Right cardiac atrium (tissue), 5 donors: ENCODE results near the gene PAQR9. TPM values are rescaled to one million over a fixed set of nuclear protein-coding genes. Genes with fewer than 3 reads are reported as not detected.

Source experiments
- ATAC-seq, 2 donors: fragments of 200-7000 bp; cut with Tn5 transposase; one replicate each; pipeline versions ENCODE4 v1.8.0 to v1.9.1; 2020; ENCODE audit warnings: moderate library complexity in 2 of 2, mild to moderate bottlenecking in 1 of 2
- DNase-seq, 3 donors: peaks; one replicate each; pipeline ENCODE4 v3.0.0-alpha.2; 2020
- H3K27ac ChIP-seq: one replicate; pipeline ENCODE4 v1.5.1; 2013; ENCODE audit warnings: mild to moderate bottlenecking, low read length, control low read depth, moderate library complexity
- H3K27me3 ChIP-seq: one replicate; pipeline ENCODE4 v1.6.1; 2013; ENCODE audit not compliant: control insufficient read depth, insufficient read depth
- H3K4me1 ChIP-seq: one replicate; pipeline ENCODE4 v1.6.1; 2013; ENCODE audit warnings: low read length; ENCODE audit not compliant: control insufficient read depth, insufficient read depth
- H3K4me3 ChIP-seq: one replicate; pipeline ENCODE4 v1.5.1; 2013; ENCODE audit warnings: low read length, control low read depth
- H3K9me3 ChIP-seq: one replicate; pipeline ENCODE4 v1.6.1; 2013; ENCODE audit warnings: low read length; ENCODE audit not compliant: control insufficient read depth
- WGBS: extraction: QIAGEN DNeasy Blood & Tissue Kit; methylation state at CpG from one replicate; pipeline ENCODE4 v1.1.7; 2013; 5-methylcytosine and 5-hydroxymethylcytosine counted together
- intact Hi-C, 4 donors: fragments of 100-400 bp; cut with DNase I; formaldehyde crosslinking; loops; one replicate each; pipeline versions ENCODE4 v1.11.0 to v1.14.0; 2022 to 2023
- polyA plus RNA-seq: library from polyadenylated mRNA; stranded (reverse); fragments of 200-250 nt; gene quantifications from one replicate; pipeline ENCODE4 v1.2.3, GENCODE V29; 2013
- total RNA-seq, 4 donors: library from RNA; stranded (reverse); fragmentation: NEBNext Ultra II Directional; extraction: Animal tissue kit (Norgen Biotek cat#: 25700); gene quantifications; one replicate each; pipeline ENCODE4 v1.2.1, GENCODE V29; 2021
- donor health status: healthy with polysubstance abuse.
- donor health status: DM: no; HTN: yes; CAD: no.
- donor health status: DM: no; HTN: no; CAD: no.
- donor health status: DM: no; HTN: yes; CAD: no; lungs with severe emphysema.
- donor health status: DM: yes; HTN: yes; CAD: no.

PAQR9 gene
- total and polyA plus RNA-seq, 5 donors, result 4.7 to 12.5 (median 8.6) TPM

DNA sequence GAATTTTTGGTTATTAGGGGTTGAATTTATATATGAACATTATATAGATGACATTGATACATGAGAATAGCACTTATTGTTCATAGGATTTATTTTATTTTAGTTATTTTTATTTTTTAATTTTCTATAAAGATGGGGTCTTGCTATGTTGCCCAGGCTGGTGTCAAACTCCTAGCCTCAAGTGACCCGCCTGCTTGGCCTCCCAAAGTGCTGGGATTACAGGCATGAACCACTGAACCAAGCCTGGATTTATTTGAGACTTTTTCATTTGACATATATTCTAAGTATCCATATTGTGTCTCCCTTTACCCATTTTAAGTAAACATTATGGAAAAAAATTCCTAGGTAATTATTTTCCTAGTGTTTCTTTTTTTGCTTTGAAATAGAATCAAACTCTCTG is 12.5 kb downstream of the PAQR9 start:
- no peak overlapping the region for H3K27ac ChIP-seq
- no peaks in the 10 kb centered on the region for H3K27me3 ChIP-seq
- ATAC-seq, result no peak
- DNase-seq, result no peak
- no peak overlapping the region for H3K4me3 ChIP-seq
- H3K4me1 ChIP-seq, result no peaks in the 10 kb centered on the region
- WGBS, result 94% methylated on average over 1 of the region's 1 CpG
- H3K9me3 ChIP-seq, result no peaks in the 10 kb centered on the region
- intact Hi-C loops, result no loop called here

DNA sequence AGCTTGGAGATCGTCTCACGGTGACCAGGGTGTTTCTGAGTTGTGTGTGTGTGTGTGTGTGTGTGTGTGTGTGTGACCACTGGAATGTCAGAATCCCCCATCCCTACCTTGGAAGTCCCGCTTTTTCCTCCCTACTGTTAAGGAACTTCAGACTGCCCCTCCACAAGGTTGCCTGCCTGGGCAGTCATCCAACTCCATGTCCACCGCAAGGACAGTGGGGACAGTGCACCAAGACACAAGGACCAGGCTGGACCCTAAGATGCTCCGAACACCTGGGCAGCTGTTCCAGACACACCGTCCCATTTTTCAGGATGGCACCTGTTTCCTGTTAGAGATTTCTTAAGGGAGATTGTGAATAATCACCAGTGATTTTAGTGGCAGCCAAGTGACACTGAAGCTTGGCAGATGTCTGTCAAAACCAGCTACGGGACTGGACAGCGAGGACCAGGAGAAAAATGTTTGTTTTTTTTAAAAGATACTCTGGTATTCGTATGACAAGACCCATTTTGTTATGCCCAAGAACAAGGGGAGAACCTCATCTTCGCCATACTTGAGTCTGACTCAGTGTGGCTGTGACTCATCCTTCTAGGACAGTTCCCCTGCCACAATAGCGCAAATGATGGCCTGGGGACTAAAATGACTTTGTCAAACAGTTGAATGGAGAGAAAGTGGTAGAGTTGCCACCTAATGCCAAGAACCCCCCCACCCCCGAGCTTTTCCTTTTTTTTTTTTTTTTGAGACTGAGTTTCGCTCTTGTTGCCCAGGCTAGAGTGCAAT is 15.5 kb downstream of the PAQR9 start:
- intact Hi-C loops, result no loop called here
- H3K4me1 ChIP-seq, result no peaks in the 10 kb centered on the region
- 66% methylated on average over 13 of the region's 13 CpGs for WGBS
- no peak overlapping the region for H3K27ac ChIP-seq
- H3K4me3 ChIP-seq, result no peak overlapping the region
- ATAC-seq (peak; percentile 45 to 50), DNase-seq (peak in 2 of 3 donors; percentile 33 to 53)
- no peaks in the 10 kb centered on the region for H3K27me3 ChIP-seq
- no peaks in the 10 kb centered on the region for H3K9me3 ChIP-seq

DNA sequence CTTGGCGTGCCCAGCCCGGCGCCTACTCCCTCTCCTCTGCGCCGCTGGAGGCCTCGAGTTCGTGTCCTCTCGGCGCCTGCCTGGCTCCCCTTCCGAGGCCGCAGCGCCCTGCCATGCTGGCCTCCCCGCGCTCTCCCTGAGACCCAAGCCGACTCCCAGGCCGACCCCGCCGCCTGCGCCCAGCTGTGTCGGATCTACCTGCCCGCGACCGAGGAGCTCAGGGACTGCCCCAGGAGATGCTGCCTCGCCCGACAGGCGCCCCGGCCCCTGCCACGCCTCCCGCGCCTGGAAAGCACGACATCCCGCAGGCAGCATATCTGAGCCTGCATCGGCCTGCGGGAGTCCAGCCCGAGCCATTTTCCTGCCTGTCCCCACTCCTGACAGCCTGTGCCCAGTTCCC is 16.1 kb downstream of the PAQR9 start:
- H3K9me3 ChIP-seq, result no peaks in the 10 kb centered on the region
- H3K4me1 ChIP-seq, result no peaks in the 10 kb centered on the region
- H3K27ac ChIP-seq, result no peak overlapping the region
- H3K4me3 ChIP-seq, result peak overlapping the region; percentile 21
- 11% methylated on average over 35 of the region's 35 CpGs for WGBS
- H3K27me3 ChIP-seq, result no peaks in the 10 kb centered on the region
- DNase-seq, result peak in 2 of 3 donors; percentile 42 to 51
- peak; percentile 47 to 51 for ATAC-seq
- intact Hi-C loops, result no loop called here

DNA sequence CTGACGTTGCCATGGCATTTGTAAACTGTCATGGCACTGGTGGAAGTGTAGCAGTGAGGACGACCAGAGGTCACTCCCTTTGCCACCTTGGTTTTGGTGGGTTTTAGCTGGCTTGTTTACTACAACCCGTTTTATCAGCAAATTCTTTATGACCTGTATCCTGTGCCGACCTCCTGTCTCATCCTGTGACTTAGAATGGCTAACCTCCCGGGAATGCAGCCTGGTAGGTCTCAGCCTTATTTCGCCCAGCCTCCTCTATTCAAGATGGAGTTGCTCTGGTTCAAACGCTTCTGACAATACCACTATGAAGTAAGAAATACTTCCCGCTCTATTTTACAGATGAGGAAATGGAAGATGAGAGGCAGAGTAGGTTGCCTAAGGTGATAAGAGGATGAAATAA is 16.6 kb downstream of the PAQR9 start:
- Histone ChIP-seq H3K27me3 (no peaks in the 10 kb centered on the region), H3K4me3 (no peak overlapping the region), H3K9me3 (no peaks in the 10 kb centered on the region), H3K27ac (no peak overlapping the region), H3K4me1 (no peaks in the 10 kb centered on the region)
- ATAC-seq (no peak), DNase-seq (no peak)
- 56% methylated on average over 8 of the region's 8 CpGs for WGBS
- intact Hi-C loops, result no loop called here

DNA sequence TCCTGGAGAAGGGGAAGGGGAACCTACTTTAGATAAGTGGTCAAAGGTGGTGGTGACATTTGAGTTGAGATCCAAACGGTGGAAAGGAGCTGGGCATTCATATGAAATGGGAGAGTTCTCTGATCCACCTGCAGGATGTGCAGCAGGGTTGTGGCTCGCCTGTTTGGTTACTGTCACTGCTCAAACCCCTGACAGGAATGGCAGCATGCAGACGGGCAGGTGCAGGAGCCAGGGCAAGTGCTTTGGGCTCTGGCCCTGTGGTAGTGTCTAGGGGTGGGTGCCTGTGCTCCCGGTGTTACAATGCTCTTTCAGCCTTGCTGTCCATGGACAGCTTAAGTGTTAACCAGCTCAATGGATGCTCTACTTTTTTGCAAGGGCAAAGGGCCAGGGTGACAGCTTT is 18.5 kb downstream of the PAQR9 start:
- DNase-seq, result peak in 1 of 3 donors; percentile 37
- H3K27me3 ChIP-seq, result no peaks in the 10 kb centered on the region
- H3K9me3 ChIP-seq, result no peaks in the 10 kb centered on the region
- no peak overlapping the region for H3K27ac ChIP-seq
- H3K4me3 ChIP-seq, result no peak overlapping the region
- H3K4me1 ChIP-seq, result no peaks in the 10 kb centered on the region
- intact Hi-C loops, result no loop called here
- ATAC-seq, result no peak
- 82% methylated on average over 4 of the region's 4 CpGs for WGBS

DNA sequence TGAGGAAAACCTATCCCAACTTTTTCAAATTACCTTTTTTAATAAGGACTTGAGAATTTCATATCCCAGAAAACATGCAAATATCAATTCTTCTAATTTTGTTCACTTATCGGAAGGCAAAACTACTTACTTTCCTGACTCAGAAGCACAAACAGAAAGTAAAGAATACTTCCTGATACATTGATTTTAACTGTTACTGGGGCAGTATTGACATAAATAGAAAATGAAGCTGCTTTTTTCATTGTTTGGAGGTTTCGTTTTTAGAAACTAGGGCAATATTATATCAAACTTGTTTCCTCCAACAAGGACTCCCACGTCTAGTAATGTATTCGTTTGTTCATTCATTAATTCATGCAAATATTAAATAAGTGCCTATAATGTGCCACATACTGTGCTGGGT is 19.1 kb downstream of the PAQR9 start:
- WGBS, result 67% methylated on average over 4 of the region's 4 CpGs

DNA sequence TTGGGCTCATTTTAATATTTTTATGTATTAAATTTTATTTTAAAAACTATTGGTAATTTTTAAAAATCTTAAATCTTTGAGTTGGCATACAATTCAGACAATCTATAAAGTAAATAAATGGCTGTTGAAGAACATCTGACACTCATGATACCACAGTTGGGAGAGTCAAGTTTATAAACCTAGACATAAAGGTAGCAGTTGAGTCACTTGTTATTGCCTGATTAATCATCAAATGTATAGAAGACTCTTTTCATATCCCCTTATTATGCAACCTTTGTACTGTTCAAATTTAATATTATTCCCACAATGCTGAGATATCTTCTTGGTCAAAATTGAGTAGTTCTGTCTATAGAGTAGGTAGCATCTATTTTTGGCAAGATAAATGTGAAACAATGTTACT is 19.6 kb downstream of the PAQR9 start:
- no peaks in the 10 kb centered on the region for H3K4me1 ChIP-seq
- ATAC-seq, result no peak
- intact Hi-C loops, result no loop called here
- no peak overlapping the region for H3K27ac ChIP-seq
- no peaks in the 10 kb centered on the region for H3K27me3 ChIP-seq
- no peaks in the 10 kb centered on the region for H3K9me3 ChIP-seq
- no peak for DNase-seq
- H3K4me3 ChIP-seq, result no peak overlapping the region

More for the DNA sequence above, 19.1 kb downstream of the PAQR9 start:
- ATAC-seq, result no peak
- H3K4me1 ChIP-seq, result no peaks in the 10 kb centered on the region
- H3K4me3 ChIP-seq, result no peak overlapping the region
- no peak overlapping the region for H3K27ac ChIP-seq
- no peaks in the 10 kb centered on the region for H3K27me3 ChIP-seq
- DNase-seq, result no peak
- intact Hi-C loops, result no loop called here
- H3K9me3 ChIP-seq, result no peaks in the 10 kb centered on the region

DNA sequence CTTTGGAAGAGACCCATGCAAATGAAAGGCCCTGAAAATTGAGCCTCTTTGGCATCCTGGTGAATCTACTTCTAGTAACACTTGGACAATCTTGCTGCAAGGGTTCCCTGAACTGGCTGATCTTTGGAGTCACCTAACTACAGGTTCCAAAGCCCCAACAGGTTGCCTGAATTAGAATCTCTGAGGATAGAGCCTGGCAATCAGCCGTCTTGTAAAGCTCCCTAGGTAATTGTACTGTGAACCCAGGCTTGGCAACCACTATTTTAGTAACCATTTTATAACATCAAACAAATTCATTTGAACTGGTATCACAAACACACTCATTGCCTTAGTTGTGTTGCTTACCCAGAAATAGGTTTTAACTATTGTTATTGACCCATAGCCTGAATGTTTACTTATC is 20.1 kb downstream of the PAQR9 start:
- no peak for ATAC-seq
- DNase-seq, result no peak
- no peaks in the 10 kb centered on the region for H3K4me1 ChIP-seq
- intact Hi-C loops, result no loop called here
- no peaks in the 10 kb centered on the region for H3K27me3 ChIP-seq
- H3K9me3 ChIP-seq, result no peaks in the 10 kb centered on the region
- H3K4me3 ChIP-seq, result no peak overlapping the region
- WGBS, result 89% methylated on average over 1 of the region's 1 CpG
- no peak overlapping the region for H3K27ac ChIP-seq

DNA sequence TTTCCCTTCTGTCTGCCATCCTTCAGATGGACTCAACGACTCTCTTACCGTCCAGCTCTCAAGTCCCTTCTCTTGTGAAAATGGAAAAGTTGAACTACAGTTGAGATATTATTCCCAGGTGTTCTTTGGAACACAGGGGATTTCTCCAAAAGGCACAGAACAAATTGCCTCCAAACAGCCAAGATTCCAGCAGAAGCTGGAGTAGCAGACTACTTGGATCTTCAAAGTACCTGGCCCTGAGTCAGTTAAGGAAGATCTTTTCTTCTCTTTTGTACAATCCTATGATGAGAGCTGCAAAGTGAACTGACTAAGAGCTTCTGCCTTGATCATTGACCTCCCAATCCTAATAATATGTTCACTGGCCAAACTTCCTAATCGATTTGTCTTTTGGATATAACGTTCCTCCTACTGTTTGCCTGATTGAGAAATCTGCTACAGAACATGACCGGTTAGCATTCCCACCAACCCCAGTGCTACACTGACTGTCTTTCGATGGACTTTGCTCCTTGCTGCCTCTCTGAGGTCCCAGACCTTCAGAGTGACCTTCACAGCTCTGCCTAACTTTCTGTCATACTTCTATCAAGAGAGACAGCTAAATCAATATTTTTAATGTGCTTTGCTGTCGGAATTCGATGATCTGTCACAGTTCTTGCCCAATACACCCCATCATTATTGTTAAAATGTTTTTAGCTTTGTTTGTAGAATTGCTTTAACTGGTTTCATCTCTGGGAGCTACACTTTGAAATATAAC is 21.9 kb downstream of the PAQR9 start:
- Histone ChIP-seq H3K27me3 (no peaks in the 10 kb centered on the region), H3K27ac (no peak overlapping the region), H3K9me3 (no peaks in the 10 kb centered on the region), H3K4me3 (no peak overlapping the region), H3K4me1 (no peaks in the 10 kb centered on the region)
- WGBS, result 86% methylated on average over 8 of the region's 8 CpGs
- no peak for DNase-seq
- intact Hi-C loops, result no loop called here
- no peak for ATAC-seq

DNA sequence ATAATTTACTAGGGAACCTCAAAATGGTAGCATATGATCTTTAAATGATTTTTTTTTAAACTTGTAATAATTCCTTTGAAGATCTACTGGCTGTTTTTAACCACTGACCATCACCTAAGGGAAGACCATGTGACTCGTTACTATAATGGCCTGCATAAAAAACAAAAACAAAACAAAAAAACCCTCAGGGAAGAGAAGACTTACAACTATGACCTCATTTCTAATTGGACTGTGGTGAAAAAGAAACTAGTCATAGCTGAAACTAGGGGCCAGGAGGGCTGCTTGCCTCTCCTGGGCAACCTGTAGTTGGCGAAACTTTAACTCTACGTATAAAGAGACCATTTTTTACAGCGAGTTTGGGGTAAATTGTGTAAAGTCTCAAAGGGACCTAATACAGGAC is 23.0 kb downstream of the PAQR9 start:
- H3K9me3 ChIP-seq, result no peaks in the 10 kb centered on the region
- no peak overlapping the region for H3K4me3 ChIP-seq
- ATAC-seq (no peak), DNase-seq (no peak)
- no peaks in the 10 kb centered on the region for H3K27me3 ChIP-seq
- H3K27ac ChIP-seq, result no peak overlapping the region
- 78% methylated on average over 4 of the region's 4 CpGs for WGBS
- intact Hi-C loops, result no loop called here
- H3K4me1 ChIP-seq, result no peaks in the 10 kb centered on the region

DNA sequence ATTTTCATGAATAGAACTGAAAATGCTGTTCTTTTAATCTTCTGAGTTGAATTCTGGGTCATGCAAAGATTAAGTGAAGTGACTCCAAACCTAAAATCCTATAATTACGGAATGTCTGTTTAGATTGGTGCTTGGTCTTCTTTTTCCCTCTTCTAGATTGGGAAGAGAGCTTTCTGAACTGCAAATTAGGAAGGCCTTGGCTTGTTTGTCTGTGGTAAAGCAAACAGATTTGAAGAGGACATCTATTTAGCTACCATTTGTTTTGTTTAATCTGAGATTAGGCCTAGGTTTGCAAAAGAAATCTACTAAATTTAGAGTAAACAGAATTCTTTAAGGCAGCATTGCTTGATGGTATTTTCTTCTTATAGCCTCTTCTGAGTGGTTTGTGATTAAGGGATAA is 23.5 kb downstream of the PAQR9 start:
- Histone ChIP-seq H3K9me3 (no peaks in the 10 kb centered on the region), H3K4me3 (no peak overlapping the region), H3K4me1 (no peaks in the 10 kb centered on the region), H3K27ac (no peak overlapping the region), H3K27me3 (no peaks in the 10 kb centered on the region)
- ATAC-seq (no peak), DNase-seq (no peak)
- intact Hi-C loops, result no loop called here
- WGBS, result 77% methylated on average over 1 of the region's 1 CpG
